HCT116 (cell line): Measurements from ENCODE around the gene PRDM1. TPM values are rescaled to one million over a fixed set of nuclear protein-coding genes. Genes with fewer than 3 reads are reported as not detected.
"Not testable (repeated sequence)": the region's sequence is repeated elsewhere in the genome, so short reads cannot be mapped to it uniquely, and the experiment has no call there.

Source experiments
- ATAC-seq: fragments of 200-7000 bp; cut with Tn5 transposase; 2 replicates; pipeline ENCODE4 v1.9.1; 2020; ENCODE audit warnings: mild to moderate bottlenecking, moderate library complexity
- BruUV-seq: library from RNA; stranded (reverse); fragments of 400-500 nt; replicated peaks from 2 replicates; lab custom pipeline; 2021; lab: Mats Ljungman, UMichigan
- CTCF ChIA-PET: fragments of 300-600 bp; sonication (Branson Sonifier 250); formaldehyde crosslinking; loops from one replicate; lab custom pipeline; 2021; ENCODE audit warnings: antibody characterized with exemption; lab: Charles Lee
- POLR2A ChIA-PET: fragments of 300-600, 350-600 bp; sonication (Branson Sonifier 250); formaldehyde crosslinking; loops from one replicate; lab custom pipeline; 2021; ENCODE audit warnings: antibody characterized with exemption; lab: Charles Lee
- RAD21 ChIA-PET, 2 experiments: fragments of 300-600 bp; sonication (Branson Sonifier 250); formaldehyde crosslinking; loops; one replicate each; lab custom pipeline; 2023; ENCODE audit warnings: low total read pairs in 2 of 2; ENCODE audit not compliant: uncharacterized antibody in 2 of 2, unreplicated experiment in 2 of 2, low non-redundant PET in 1 of 2; lab: Charles Lee
- DNase-seq: peaks from one replicate; pipeline ENCODE4 v3.0.0-alpha.2; 2010; ENCODE audit warnings: low read depth, low spot score
- H2AFZ ChIP-seq: fragments of 200-600 bp; shearing (Covaris generic), sonication (generic); 2 replicates; pipeline ENCODE4 v1.6.1; 2017; ENCODE audit warnings: low read depth, mixed run types, mixed read lengths, antibody characterized with exemption, low read length; ENCODE audit not compliant: poor library complexity, severe bottlenecking
- H3K27ac ChIP-seq: 2 replicates; pipeline ENCODE4 v1.5.1; 2012; ENCODE audit warnings: low read depth, low read length
- H3K27me3 ChIP-seq: fragments of 200-600 bp; sonication (generic); 2 replicates; pipeline ENCODE4 v1.6.1; 2016; ENCODE audit warnings: mixed run types, low read length, mixed read lengths; ENCODE audit not compliant: insufficient read depth
- H3K36me3 ChIP-seq, 2 experiments: fragments of 200-500 bp in 1 of 2; fragments of 200-600 bp in 1 of 2; sonication (Bioruptor generic) in 1 of 2; sonication (generic) in 1 of 2; 2 replicates each; pipeline versions ENCODE4 v1.5.1 to v1.6.1; 2014 to 2016; ENCODE audit warnings: low read length in 2 of 2, inconsistent platforms in 1 of 2, mixed read lengths in 1 of 2, mixed run types in 1 of 2; ENCODE audit not compliant: insufficient read depth in 2 of 2, control insufficient read depth in 1 of 2
- H3K4me1 ChIP-seq, 2 experiments: fragments of 200-600 bp in 1 of 2; sonication (generic) in 1 of 2; 2 replicates each; pipeline versions ENCODE4 v1.5.1 to v1.6.1; 2012 to 2017; ENCODE audit warnings: low read length in 2 of 2, inconsistent platforms in 1 of 2, mild to moderate bottlenecking in 1 of 2, mixed read lengths in 1 of 2, mixed run types in 1 of 2, moderate library complexity in 1 of 2; ENCODE audit not compliant: insufficient read depth in 2 of 2, control insufficient read depth in 1 of 2
- H3K4me2 ChIP-seq: fragments of 200-600 bp; sonication (generic); 2 replicates; pipeline ENCODE4 v1.6.1; 2017; ENCODE audit warnings: mixed run types, low read length, mixed read lengths
- H3K4me3 ChIP-seq, 2 experiments: fragments of 200-600 bp in 1 of 2; sonication (generic) in 1 of 2; replicated peaks in 1 of 2; 2 replicates each; pipeline ENCODE4 v1.5.1; 2011 to 2016; ENCODE audit warnings: low read length in 2 of 2, control low read depth in 1 of 2, low read depth in 1 of 2, mild to moderate bottlenecking in 1 of 2, mixed read lengths in 1 of 2, mixed run types in 1 of 2
- H3K79me2 ChIP-seq: fragments of 200-600 bp; sonication (generic); 2 replicates; pipeline ENCODE4 v1.6.1; 2017; ENCODE audit warnings: mild to moderate bottlenecking, mixed run types, low read length, moderate library complexity, mixed read lengths; ENCODE audit not compliant: insufficient read depth
- H3K9ac ChIP-seq: fragments of 200-600 bp; sonication (generic); 2 replicates; pipeline ENCODE4 v1.6.1; 2016; ENCODE audit warnings: low read length, mixed read lengths
- H3K9me2 ChIP-seq: fragments of 200-600 bp; sonication (generic), shearing (Covaris generic); 2 replicates; pipeline ENCODE4 v1.6.1; 2017; ENCODE audit warnings: mixed run types, mild to moderate bottlenecking, moderate library complexity; ENCODE audit not compliant: insufficient read depth
- H3K9me3 ChIP-seq, 2 experiments: fragments of 200-500 bp in 1 of 2; fragments of 200-600 bp in 1 of 2; sonication (Bioruptor generic) in 1 of 2; sonication (generic) in 1 of 2; 2 replicates each; pipeline ENCODE4 v1.6.1; 2014 to 2017; ENCODE audit warnings: low read length in 2 of 2, mixed read lengths in 2 of 2, inconsistent platforms in 1 of 2, low read depth in 1 of 2, mild to moderate bottlenecking in 1 of 2, mixed run types in 1 of 2, moderate library complexity in 1 of 2; ENCODE audit not compliant: control insufficient read depth in 1 of 2, insufficient read depth in 1 of 2
- H4K20me1 ChIP-seq: fragments of 200-600 bp; sonication (generic), shearing (Covaris generic); 2 replicates; pipeline ENCODE4 v1.6.1; 2017; ENCODE audit warnings: mixed run types, mild to moderate bottlenecking, moderate library complexity; ENCODE audit not compliant: insufficient read depth
- CBX3 ChIP-seq: IDR thresholded peaks from 2 replicates; pipeline ENCODE4 v1.6.1; 2012; ENCODE audit warnings: low read depth
- CEBPB ChIP-seq: IDR thresholded peaks from 2 replicates; pipeline ENCODE4 v1.6.1; 2012; ENCODE audit warnings: low read depth
- ELF1 ChIP-seq: IDR thresholded peaks from 2 replicates; pipeline ENCODE4 v1.6.1; 2012; ENCODE audit warnings: low read depth, borderline replicate concordance
- EZH2 ChIP-seq: fragments of 200-600 bp; sonication (generic); IDR thresholded peaks from 2 replicates; pipeline ENCODE4 v1.6.1; 2017; ENCODE audit warnings: antibody characterized with exemption, mixed run types
- EZH2phosphoT487 ChIP-seq: fragments of 200-600 bp; IDR thresholded peaks from 2 replicates; pipeline ENCODE4 v1.6.1; 2018; ENCODE audit warnings: antibody characterized with exemption, borderline replicate concordance
- FOSL1 ChIP-seq: IDR thresholded peaks from 2 replicates; pipeline ENCODE4 v1.6.1; 2012; ENCODE audit warnings: low read depth
- JUND ChIP-seq: IDR thresholded peaks from 2 replicates; pipeline ENCODE4 v1.6.1; 2012
- MAX ChIP-seq: IDR thresholded peaks from 2 replicates; pipeline ENCODE4 v1.6.1; 2012
- POLR2A ChIP-seq: IDR thresholded peaks from 2 replicates; pipeline ENCODE4 v1.7.0; 2011; ENCODE audit warnings: borderline replicate concordance; ENCODE audit not compliant: insufficient read depth, insufficient read length; ENCODE audit errors: extremely low read depth
- POLR2AphosphoS5 ChIP-seq: IDR thresholded peaks from 2 replicates; pipeline ENCODE4 v1.6.1; 2011; ENCODE audit warnings: mild to moderate bottlenecking, low read depth, low read length, moderate library complexity
- RAD21 ChIP-seq: IDR thresholded peaks from 2 replicates; pipeline ENCODE4 v1.6.1; 2012; ENCODE audit warnings: low read depth, mild to moderate bottlenecking
- SIN3A ChIP-seq: IDR thresholded peaks from 2 replicates; pipeline ENCODE4 v1.6.1; 2012; ENCODE audit warnings: low read depth
- SP1 ChIP-seq: IDR thresholded peaks from 2 replicates; pipeline ENCODE4 v1.6.1; 2012; ENCODE audit warnings: low read depth
- TCF7L2 ChIP-seq: IDR thresholded peaks from 2 replicates; pipeline ENCODE4 v1.7.0; 2011; ENCODE audit warnings: borderline replicate concordance, inconsistent platforms; ENCODE audit not compliant: insufficient read depth, insufficient read length; ENCODE audit errors: extremely low read depth
- YY1 ChIP-seq: IDR thresholded peaks from 2 replicates; pipeline ENCODE4 v1.6.1; 2011; ENCODE audit warnings: low read length, low read depth, moderate library complexity, mild to moderate bottlenecking; ENCODE audit not compliant: insufficient replicate concordance; ENCODE audit errors: extremely low read depth
- ZBTB33 ChIP-seq: IDR thresholded peaks from 2 replicates; pipeline ENCODE4 v1.6.1; 2011; ENCODE audit warnings: mild to moderate bottlenecking, low read length, moderate library complexity; ENCODE audit not compliant: insufficient replicate concordance; ENCODE audit errors: extremely low read depth
- ZFX ChIP-seq: fragments of 450-650 bp; IDR thresholded peaks from 2 replicates; pipeline ENCODE4 v1.6.1; 2017
- ZNF274 ChIP-seq: fragments of 200-500 bp; sonication (Bioruptor generic); IDR thresholded peaks from 2 replicates; pipeline ENCODE4 v1.6.1; 2014; ENCODE audit warnings: mild to moderate bottlenecking, low read depth, low read length, inconsistent platforms
- intact Hi-C: fragments of 100-400 bp; cut with micrococcal nuclease; formaldehyde crosslinking; loops from 2 replicates; pipeline ENCODE4 v1.10.0; 2022
- total RNA-seq: library from RNA; stranded (reverse); gene quantifications from one replicate; pipeline ENCODE4 v1.2.1, GENCODE V29; 2021; ENCODE audit not compliant: unreplicated experiment

The PRDM1 gene
- total RNA-seq, 1 experiment from 2014 or later = 3.4 TPM

- H3K79me2 ChIP-seq, H3K9ac ChIP-seq, H3K36me3 ChIP-seq, CTCF ChIA-PET, BruUV-seq, POLR2A ChIA-PET, intact Hi-C loops, H3K27me3 ChIP-seq, H3K9me3 ChIP-seq, H3K27ac ChIP-seq, RAD21 ChIA-PET, H3K4me1 ChIP-seq, H3K9me2 ChIP-seq, H2AFZ ChIP-seq, ATAC-seq, DNase-seq, H4K20me1 ChIP-seq, H3K4me2 ChIP-seq, H3K4me3 ChIP-seq: not testable (repeated sequence)
Observed at GRCh38 chr6:106152476-106152875, 66.3 kb downstream of the PRDM1 start.

GRCh38 chr6:106152952-106153351, 66.8 kb downstream of the PRDM1 start:
- H3K9me3 ChIP-seq = no peaks in the 10 kb centered on the region
- intact Hi-C loops = no loop called here
- RAD21 ChIA-PET = no interaction called here
- no peaks in the 10 kb centered on the region for H3K27me3 ChIP-seq
- H3K4me3 ChIP-seq = no peak overlapping the region
- H3K27ac ChIP-seq = no peak overlapping the region
- no peaks in the 10 kb centered on the region; a peak in 1 of 4 replicates for H3K4me1 ChIP-seq
- ATAC-seq = no peak
- TF ChIP-seq POLR2A (no peak), CBX3 (no peak), ZBTB33 (no peak), ZFX (no peak), CEBPB (no peak), JUND (no peak), POLR2AphosphoS5 (no peak), EZH2phosphoT487 (no peak), ZNF274 (no peak), TCF7L2 (no peak), YY1 (no peak), MAX (no peak), EZH2 (no peak), RAD21 (no peak), SIN3A (no peak), ELF1 (no peak), FOSL1 (no peak), SP1 (no peak)
- H3K9me2 ChIP-seq = no peaks in the 10 kb centered on the region
- no peaks in the 10 kb centered on the region for H3K79me2 ChIP-seq
- BruUV-seq = no TSS peak
- H3K36me3 ChIP-seq = no peaks in the 10 kb centered on the region
- no peak overlapping the region for H3K9ac ChIP-seq
- CTCF ChIA-PET = no interaction called here
- no peak for DNase-seq
- H2AFZ ChIP-seq = no peak overlapping the region
- H4K20me1 ChIP-seq = no peaks in the 10 kb centered on the region
- H3K4me2 ChIP-seq = no peak overlapping the region
- POLR2A ChIA-PET = no interaction called here
